Nucleus accumbens (tissue), 56 donors: ENCODE results near the gene SLC2A10.

Experiments
- DNase-seq, 56 donors: peaks; one replicate each; lab custom pipeline; 2025; lab: John Stamatoyannopoulos, UW

SLC2A10 gene

GRCh38 chr20:46723039-46723438 lies 13.6 kb downstream of the SLC2A10 start:
- DNase-seq = no peak

GRCh38 chr20:46724343-46724959 lies 15.0 kb downstream of the SLC2A10 start:
- DNase-seq = no peak

DNA sequence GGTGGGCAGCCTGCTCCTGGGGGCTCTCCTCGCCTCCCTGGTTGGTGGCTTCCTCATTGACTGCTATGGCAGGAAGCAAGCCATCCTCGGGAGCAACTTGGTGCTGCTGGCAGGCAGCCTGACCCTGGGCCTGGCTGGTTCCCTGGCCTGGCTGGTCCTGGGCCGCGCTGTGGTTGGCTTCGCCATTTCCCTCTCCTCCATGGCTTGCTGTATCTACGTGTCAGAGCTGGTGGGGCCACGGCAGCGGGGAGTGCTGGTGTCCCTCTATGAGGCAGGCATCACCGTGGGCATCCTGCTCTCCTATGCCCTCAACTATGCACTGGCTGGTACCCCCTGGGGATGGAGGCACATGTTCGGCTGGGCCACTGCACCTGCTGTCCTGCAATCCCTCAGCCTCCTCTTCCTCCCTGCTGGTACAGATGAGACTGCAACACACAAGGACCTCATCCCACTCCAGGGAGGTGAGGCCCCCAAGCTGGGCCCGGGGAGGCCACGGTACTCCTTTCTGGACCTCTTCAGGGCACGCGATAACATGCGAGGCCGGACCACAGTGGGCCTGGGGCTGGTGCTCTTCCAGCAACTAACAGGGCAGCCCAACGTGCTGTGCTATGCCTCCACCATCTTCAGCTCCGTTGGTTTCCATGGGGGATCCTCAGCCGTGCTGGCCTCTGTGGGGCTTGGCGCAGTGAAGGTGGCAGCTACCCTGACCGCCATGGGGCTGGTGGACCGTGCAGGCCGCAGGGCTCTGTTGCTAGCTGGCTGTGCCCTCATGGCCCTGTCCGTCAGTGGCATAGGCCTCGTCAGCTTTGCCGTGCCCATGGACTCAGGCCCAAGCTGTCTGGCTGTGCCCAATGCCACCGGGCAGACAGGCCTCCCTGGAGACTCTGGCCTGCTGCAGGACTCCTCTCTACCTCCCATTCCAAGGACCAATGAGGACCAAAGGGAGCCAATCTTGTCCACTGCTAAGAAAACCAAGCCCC lies 16.0 kb downstream of the SLC2A10 start:
- no peak for DNase-seq

DNA sequence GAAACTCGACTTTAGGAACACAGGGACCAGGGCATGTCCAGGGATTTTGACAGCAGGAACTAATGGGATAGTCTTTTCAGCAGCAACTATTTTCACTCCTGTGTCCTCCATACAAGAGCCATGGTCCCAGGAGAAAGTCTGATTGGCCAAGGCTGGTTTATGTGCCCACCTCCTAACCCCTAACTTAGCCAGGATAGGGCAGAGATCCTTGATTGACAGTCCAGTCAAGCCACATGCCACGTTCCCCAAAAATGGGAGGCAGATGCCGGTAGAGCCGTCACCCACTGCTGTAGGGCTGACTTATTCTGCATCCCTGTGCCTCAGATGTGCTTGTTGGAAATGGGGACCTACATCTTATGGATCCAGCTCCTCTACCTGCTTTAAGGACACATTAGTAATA lies 22.3 kb downstream of the SLC2A10 start:
- no peak for DNase-seq

- DNase-seq = no peak
Measured at GRCh38 chr20:46735436-46735835, 26.0 kb downstream of the SLC2A10 start.

DNA sequence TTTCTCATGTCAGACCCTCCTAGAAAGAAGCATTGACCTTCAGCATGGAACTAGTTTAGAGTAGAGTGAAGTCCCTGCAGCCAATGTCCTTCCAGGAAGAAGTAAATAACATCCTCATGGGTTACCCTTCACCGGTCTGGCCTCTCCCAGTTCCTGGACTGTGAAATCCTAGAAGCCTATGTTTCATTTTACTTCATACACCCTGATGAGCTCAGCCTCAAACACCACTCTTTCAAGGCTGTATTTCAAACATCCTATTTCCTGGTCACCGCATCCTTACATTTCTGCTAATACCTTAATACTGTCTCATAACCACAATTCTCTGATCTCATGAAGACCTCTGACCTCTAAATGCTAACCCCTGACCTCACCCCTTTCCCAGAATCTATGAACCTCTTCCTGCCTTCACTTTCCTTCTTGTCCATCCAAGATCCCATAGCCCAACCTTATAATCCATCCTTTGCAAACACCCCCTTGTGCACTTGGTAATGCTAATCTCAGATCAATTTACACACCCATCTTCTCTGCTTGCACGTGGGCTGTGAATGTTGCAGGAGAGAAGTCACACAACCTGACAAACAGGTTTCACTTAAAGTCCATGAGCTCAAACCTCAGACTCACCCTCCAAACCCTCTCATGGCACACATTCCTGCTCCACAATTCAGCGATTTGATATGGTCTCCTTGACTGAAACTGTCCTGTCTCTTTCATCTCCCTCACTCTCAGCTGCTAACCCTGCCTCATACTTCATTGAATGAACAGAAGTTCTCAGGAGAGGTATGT lies 30.2 kb downstream of the SLC2A10 start:
- DNase-seq = no peak

DNA sequence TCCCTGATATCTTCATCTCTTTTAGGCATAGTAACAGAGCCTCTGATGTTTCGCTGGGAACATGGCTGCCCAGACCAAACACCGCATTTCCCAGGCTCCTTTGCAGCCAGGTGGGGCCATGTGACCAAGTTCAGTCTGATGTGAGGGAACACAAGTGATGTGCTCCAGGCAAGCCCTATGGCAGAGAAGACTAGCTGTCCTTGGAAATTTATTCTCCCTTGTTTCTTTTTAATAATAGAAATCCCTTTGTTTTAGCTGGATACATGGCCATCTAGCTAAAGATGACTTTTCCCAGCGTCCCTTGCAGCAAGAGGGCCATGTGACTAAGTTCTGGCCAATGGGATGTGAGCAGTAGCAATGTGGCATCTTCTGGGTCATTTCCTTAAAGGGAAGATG lies 30.8 kb downstream of the SLC2A10 start:
- DNase-seq = no peak

- no peak for DNase-seq
Measured at GRCh38 chr20:46741924-46742668, 32.6 kb downstream of the SLC2A10 start.

GRCh38 chr20:46742669-46743045 lies 33.2 kb downstream of the SLC2A10 start:
- DNase-seq = no peak

DNA sequence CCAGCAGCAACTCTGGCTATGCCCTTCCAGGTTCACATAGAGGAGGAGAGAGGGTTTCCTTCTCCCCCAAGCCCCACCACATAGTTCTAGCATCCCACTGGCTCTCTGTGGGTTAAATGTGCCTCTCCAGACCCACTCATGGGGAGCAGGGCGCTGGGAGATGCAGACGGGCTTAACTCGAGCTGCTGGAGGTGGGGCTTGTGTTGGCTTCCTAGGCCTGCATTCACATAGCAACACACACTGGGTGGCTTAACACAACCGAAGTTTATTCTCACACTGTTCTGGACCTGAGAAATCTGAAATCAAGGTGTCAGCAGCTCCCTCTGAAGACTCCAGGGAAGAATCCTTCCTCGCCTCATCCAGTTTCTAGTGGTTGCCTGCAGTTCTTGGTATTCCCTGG lies 33.6 kb downstream of the SLC2A10 start:
- DNase-seq = no peak

DNA sequence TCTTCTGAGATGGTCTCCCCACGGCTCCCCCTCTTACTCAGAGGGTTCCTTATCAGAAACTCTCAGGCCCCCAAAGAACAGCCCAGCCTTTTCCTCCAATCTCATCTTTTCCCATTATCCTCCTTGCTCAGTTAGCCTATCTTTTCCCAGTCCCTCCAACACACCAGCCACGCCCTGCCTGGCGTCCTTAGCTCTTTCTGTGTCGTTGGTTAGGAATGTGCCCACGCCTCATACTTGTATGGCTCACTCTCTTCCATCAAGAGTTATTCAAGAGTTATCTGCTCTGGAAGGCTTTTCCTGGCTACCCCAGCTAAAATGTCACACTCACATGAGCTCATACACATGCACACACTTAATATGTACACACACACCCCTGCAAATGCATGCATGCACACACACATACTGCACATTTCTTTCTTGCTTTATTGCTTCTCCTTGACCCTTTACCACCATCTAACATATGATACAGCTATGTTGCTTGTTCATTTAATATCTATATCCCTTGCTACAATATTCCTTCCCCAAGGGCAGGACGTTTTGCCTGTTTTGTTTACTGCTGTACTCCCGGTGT lies 37.6 kb downstream of the SLC2A10 start:
- DNase-seq = no peak

- no peak for DNase-seq
Measured at GRCh38 chr20:46749147-46749546, 39.7 kb downstream of the SLC2A10 start.

- DNase-seq = no peak
Measured at GRCh38 chr20:46751856-46752255, 42.4 kb downstream of the SLC2A10 start.

GRCh38 chr20:46752728-46753127 lies 43.3 kb downstream of the SLC2A10 start:
- peak in 36 of 56 donors; percentile 1 to 60 (median 12) for DNase-seq

GRCh38 chr20:46755483-46756413 lies 46.3 kb downstream of the SLC2A10 start:
- no peak for DNase-seq

- DNase-seq = no peak
Measured at GRCh38 chr20:46756419-46756818, 47.0 kb downstream of the SLC2A10 start.

- no peak for DNase-seq
Measured at GRCh38 chr20:46757135-46757534, 47.7 kb downstream of the SLC2A10 start.

GRCh38 chr20:46757754-46758678 lies 48.6 kb downstream of the SLC2A10 start:
- peak in 33 of 56 donors; percentile 1 to 65 (median 8) for DNase-seq
